Measurements from ENCODE around the gene SPIRE2. TPM values are rescaled to one million over a fixed set of nuclear protein-coding genes. Genes with fewer than 3 reads are reported as not detected.

Gene SPIRE2
- polyA plus RNA-seq, 1 donor (not counting 4 experiments of a cell fraction or from before 2014, with no cell fraction given) = 1.1 TPM

GRCh38 chr16:89890200-89890599, 61.9 kb downstream of the SPIRE2 start:
- dilution Hi-C loops (cut with MboI; ENCODE audit: extremely low pct_ligation_motif_present, low sequenced_read_pairs) = no loop called here
- no peak overlapping the region for H3K27ac ChIP-seq (ENCODE audit: control insufficient read depth, insufficient read depth, low read length)
- H3K9me1 ChIP-seq (ENCODE audit: control insufficient read depth, extremely low read depth, insufficient read depth, low read length) = no peaks in the 10 kb centered on the region
- no peak overlapping the region for H3K4me3 ChIP-seq (ENCODE audit: control insufficient read depth in 2 of 3, extremely low read depth in 1 of 3, insufficient read depth in 2 of 3, low read depth in 1 of 3, low read length in 3 of 3)
- H3K79me2 ChIP-seq (ENCODE audit: control insufficient read depth, insufficient read depth, low read length) = no peaks in the 10 kb centered on the region
- H3K4me1 ChIP-seq (ENCODE audit: control insufficient read depth, extremely low read depth, insufficient read depth, low read length) = no peaks in the 10 kb centered on the region
- H3K36me3 ChIP-seq (ENCODE audit: control insufficient read depth in 2 of 2, extremely low read depth in 1 of 2, insufficient read depth in 2 of 2, low read length in 2 of 2) = peaks cover 37 to 45% of the 10 kb centered on the region in 2 experiments
- peaks cover 4% of the 10 kb centered on the region for H4K20me1 ChIP-seq (ENCODE audit: control insufficient read depth, extremely low read depth, insufficient read depth, low read length)
- H3K9me3 ChIP-seq (ENCODE audit: control insufficient read depth, low read depth, low read length) = no peaks in the 10 kb centered on the region
- DNase-seq (ENCODE audit: low read depth, low spot score) (no peak), FAIRE-seq (no peak)
- no peak overlapping the region for H2AFZ ChIP-seq (ENCODE audit: control insufficient read depth, low read length)
- H3K27me3 ChIP-seq (ENCODE audit: control insufficient read depth, extremely low read depth, insufficient read depth, low read length) = no peaks in the 10 kb centered on the region
- TF ChIP-seq EZH2 (IDR thresholded peaks at IDR 0.05; ENCODE audit: low read length) (no peak), CTCF (optimal IDR thresholded peaks at IDR 0.05 in 1 of 3, IDR thresholded peaks at IDR 0.05 in 1 of 3, conservative IDR thresholded peaks at IDR 0.05 in 1 of 3; ENCODE audit: extremely low read depth in 1 of 3, insufficient read depth in 2 of 3, low read length in 3 of 3) (no peak)
- H3K4me2 ChIP-seq (ENCODE audit: control insufficient read depth, extremely low read depth, insufficient read depth, low read depth, low read length) = no peak overlapping the region
- no peak overlapping the region for H3K9ac ChIP-seq (ENCODE audit: control insufficient read depth, extremely low read depth, insufficient read depth, low read length)

- FAIRE-seq = no peak
- dilution Hi-C loops (cut with MboI; ENCODE audit: extremely low pct_ligation_motif_present, low sequenced_read_pairs) = no loop called here
Observed at GRCh38 chr16:89890886-89891657, 62.8 kb downstream of the SPIRE2 start.

More at GRCh38 chr16:89890886-89891657, 62.8 kb downstream of the SPIRE2 start:
- TF ChIP-seq CTCF (optimal IDR thresholded peaks at IDR 0.05 in 1 of 3, IDR thresholded peaks at IDR 0.05 in 1 of 3, conservative IDR thresholded peaks at IDR 0.05 in 1 of 3; ENCODE audit: extremely low read depth in 1 of 3, insufficient read depth in 2 of 3, low read length in 3 of 3) (no peak), EZH2 (IDR thresholded peaks at IDR 0.05; ENCODE audit: low read length) (no peak)
- Histone ChIP-seq H3K4me1 (ENCODE audit: control insufficient read depth, extremely low read depth, insufficient read depth, low read length) (no peaks in the 10 kb centered on the region), H2AFZ (ENCODE audit: control insufficient read depth, low read length) (no peak overlapping the region), H3K4me3 (ENCODE audit: control insufficient read depth in 2 of 3, extremely low read depth in 1 of 3, insufficient read depth in 2 of 3, low read depth in 1 of 3, low read length in 3 of 3) (no peak overlapping the region), H3K9ac (ENCODE audit: control insufficient read depth, extremely low read depth, insufficient read depth, low read length) (no peak overlapping the region), H3K79me2 (ENCODE audit: control insufficient read depth, insufficient read depth, low read length) (no peaks in the 10 kb centered on the region), H3K36me3 (ENCODE audit: control insufficient read depth in 2 of 2, extremely low read depth in 1 of 2, insufficient read depth in 2 of 2, low read length in 2 of 2) (peaks cover 39 to 46% of the 10 kb centered on the region in 2 experiments), H3K9me1 (ENCODE audit: control insufficient read depth, extremely low read depth, insufficient read depth, low read length) (no peaks in the 10 kb centered on the region), H3K27ac (ENCODE audit: control insufficient read depth, insufficient read depth, low read length) (no peak overlapping the region), H4K20me1 (ENCODE audit: control insufficient read depth, extremely low read depth, insufficient read depth, low read length) (peaks cover 4% of the 10 kb centered on the region), H3K27me3 (ENCODE audit: control insufficient read depth, extremely low read depth, insufficient read depth, low read length) (no peaks in the 10 kb centered on the region), H3K4me2 (ENCODE audit: control insufficient read depth, extremely low read depth, insufficient read depth, low read depth, low read length) (no peak overlapping the region), H3K9me3 (ENCODE audit: control insufficient read depth, low read depth, low read length) (no peaks in the 10 kb centered on the region)
- no peak for DNase-seq (ENCODE audit: low read depth, low spot score)
